DMS 273 (cell line): ENCODE data around the gene UBR3.

ENCODE experiments used
- DNase-seq: peaks from one replicate; lab custom pipeline; 2025; ENCODE audit not compliant: unreplicated experiment; lab: John Stamatoyannopoulos, UW

Gene UBR3

DNA sequence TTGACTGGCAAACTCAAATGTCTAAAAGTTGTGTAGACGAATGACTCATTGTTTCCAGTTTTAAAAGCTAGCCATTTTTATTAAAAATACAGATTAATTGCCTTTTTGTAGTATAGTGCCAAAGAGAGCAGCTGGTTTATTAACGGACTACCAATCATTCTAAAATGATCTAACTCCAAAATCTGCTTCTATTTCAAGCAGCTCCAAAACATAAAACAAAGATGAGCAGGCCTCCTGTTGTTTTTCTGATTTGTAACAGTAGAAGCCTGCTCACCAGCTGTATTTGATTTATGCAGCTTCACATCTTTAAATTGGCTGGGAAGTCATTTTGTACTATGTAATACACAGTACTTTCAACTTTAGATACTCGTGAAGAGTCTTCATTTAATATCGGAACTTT lies 171.8 kb downstream of the UBR3 start:
- peak; percentile 82 for DNase-seq

DNA sequence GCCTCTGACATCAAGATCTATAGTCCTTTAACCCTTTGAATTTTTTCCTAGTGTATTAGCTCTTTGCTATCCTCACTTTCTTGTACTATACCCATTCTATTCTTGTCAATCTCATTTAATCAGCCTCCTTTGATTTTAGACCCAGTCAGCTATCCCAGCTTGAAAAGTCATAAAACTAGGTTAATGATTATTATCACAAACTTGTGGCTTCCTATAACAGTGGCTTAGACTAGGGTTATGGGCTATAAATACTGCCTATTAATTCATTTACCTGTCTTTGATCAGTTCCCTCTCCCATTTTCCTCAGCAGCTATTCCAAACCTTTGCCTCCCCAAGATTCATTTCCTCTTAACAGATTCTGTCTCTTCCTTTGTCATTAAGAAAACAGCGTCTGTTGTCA lies 174.8 kb downstream of the UBR3 start:
- DNase-seq, result no peak

DNA sequence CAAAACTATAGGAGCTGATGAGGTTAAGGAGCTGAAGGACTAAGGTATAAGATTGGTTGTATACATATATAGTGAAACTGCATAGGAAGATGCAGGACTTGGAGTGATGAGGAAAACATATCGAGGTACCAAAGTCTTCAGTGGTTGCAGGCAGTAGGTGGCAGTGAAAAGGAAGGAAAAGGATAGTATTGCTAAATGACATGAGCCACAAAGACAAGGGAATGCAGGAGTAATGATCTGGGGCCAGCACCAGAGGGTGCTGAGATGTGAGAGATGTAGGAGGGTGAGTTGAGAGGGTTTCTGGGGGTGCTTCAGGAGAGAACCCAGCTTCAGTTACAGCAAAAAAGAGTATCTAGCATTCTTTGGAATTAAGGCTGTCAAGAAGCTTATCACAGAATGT lies 178.4 kb downstream of the UBR3 start:
- DNase-seq, result peak; percentile 10

DNA sequence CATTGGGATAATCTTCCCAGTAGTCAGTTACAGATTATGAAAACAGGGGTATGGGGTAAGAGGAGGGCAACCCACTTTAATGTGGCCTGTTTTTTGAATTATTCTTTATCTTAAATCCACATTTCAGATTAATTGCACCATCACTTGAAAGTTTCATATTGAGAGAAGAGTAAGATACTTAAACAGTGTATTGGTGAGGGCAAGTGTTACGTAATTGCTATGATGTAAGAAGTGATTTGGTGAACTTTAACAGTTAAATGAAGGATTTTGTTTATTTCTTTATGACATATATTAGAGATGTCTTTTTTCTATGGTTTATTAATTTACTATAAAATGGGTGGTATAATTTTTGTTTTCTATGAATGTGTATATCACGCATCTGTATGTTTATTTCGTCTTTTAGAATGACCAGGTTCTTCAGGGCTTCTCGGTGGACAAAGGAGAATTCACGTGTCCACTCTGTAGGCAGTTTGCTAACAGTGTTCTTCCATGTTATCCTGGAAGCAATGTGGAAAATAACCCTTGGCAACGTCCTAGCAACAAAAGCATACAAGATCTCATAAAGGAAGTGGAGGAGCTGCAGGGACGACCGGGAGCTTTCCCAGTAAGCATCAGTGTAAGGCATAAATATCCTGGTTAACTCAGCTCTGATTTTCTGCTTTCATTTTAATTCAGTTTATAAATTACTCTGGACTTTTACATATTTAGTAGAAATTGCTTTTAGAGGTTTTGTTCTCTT lies 179.5 kb downstream of the UBR3 start:
- no peak for DNase-seq

DNA sequence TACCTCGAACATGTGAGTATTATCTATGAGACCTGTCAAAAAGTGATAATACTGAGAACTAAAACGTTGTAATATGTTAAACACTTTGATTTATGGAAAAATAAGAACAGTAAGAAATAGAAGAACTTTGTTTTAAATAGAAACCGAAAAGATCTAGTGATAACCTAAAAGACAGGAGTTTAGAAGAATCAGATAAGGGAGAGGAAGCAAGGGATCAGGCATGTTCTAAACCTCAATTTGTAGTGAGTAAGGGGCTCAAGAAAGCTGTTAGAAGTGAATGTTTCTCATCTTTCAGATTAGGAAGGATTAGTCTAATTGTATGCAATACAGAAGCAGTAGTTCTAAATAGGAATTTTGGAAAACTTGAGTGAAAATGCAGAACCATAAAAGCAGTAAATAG lies 182.0 kb downstream of the UBR3 start:
- DNase-seq, result no peak

DNA sequence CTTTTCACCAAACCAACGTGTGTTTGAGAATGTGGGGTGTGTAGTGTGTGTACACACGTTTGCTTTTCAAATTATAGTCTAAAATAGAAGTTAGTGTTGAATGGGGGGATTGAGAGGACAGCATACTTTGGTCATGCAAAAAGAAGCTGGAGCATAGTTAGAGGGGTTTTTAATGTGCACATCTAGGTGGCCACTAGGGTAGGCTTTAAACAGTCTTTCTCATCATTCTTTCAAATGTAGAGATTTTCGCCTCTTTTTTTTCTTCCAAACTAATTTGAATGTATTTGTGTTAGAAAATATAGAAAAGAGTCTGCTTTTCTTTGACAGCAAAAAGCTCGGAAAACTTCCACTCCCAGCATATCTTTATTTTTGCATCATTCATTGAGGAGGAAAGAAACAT lies 185.5 kb downstream of the UBR3 start:
- no peak for DNase-seq

DNA sequence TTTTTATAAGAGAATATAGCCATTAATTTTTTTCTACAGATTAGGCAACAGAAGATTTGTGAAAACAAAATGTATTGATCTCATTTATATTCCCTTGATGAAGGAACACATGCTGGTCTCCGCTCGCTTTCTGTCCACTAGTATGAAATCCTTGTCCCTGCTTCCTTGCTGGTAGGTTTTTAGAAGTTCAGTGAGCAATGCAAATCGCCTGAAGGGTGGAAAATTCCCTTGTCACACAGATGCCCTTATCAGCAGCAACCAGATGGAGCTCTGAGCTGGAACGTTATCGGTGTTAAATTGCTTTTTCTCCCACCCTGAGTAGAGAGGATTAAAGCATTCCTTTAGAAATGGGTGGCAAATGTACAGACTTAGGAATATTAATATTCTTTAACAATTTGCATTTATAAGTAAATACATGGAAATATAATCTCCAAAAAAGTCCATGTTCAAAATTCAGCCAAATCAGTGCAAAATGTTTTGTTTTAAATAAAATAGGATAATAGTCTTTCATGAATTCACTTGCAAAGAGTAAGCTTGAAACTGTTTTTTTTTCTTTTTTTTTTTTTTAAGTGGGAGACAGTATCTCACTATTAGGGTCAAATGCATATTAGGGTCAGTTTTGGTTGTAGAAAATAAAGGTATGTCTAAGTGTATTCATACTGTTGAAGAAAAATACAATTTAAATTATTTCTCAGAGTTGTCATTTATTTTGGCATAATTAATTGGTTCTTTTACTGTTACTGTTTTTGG lies 186.7 kb downstream of the UBR3 start:
- DNase-seq, result peak; percentile 87

DNA sequence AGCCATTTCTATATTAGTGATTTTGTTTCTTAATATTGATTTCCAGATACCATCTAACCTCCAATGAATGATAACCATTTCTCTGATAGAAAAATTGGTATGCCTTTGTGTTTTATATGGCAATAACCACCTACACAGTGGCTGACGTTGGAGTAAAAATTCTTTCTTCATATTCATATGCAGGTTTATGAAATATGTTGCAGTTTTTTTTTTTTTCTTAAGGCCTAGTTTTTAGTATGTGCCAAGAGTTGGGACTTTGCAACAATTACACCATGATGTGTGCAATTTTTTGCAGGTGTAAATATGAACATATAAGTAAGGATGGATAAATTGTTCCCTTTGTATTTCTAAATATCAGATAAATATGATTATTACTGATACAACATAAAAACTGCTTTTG lies 187.5 kb downstream of the UBR3 start:
- no peak for DNase-seq

DNA sequence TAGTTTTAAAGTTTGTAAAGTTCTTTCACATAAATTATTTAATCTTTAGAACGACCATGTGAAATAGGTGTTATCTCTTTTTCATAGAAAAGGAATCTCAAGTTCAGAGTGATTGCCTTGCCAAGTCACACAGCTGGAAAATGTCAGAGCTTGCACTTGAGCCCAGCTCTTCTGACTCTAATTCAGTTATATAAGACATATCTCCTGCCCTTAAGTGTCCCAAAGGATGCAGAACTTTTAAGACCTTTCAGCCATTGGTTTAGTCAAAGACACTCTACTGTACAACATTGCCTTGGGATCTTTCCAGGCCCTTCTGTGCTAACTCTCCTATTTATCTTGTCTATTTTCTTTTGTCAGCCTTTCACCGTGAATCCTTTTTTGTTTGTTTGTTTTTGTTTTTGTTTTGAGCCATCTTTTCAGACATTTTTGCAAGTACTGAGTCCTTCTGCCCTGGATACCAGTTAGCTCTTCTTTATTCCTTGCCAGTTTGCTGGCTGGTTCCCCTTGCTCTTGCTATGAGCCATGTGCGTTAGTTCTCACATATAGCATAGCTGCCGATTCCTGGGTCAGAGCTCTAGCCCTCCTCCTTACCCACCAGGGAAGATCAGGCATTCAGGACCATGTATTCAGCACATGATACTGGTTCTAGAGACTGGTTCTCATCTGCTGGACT lies 190.7 kb downstream of the UBR3 start:
- peak; percentile 10 for DNase-seq

DNA sequence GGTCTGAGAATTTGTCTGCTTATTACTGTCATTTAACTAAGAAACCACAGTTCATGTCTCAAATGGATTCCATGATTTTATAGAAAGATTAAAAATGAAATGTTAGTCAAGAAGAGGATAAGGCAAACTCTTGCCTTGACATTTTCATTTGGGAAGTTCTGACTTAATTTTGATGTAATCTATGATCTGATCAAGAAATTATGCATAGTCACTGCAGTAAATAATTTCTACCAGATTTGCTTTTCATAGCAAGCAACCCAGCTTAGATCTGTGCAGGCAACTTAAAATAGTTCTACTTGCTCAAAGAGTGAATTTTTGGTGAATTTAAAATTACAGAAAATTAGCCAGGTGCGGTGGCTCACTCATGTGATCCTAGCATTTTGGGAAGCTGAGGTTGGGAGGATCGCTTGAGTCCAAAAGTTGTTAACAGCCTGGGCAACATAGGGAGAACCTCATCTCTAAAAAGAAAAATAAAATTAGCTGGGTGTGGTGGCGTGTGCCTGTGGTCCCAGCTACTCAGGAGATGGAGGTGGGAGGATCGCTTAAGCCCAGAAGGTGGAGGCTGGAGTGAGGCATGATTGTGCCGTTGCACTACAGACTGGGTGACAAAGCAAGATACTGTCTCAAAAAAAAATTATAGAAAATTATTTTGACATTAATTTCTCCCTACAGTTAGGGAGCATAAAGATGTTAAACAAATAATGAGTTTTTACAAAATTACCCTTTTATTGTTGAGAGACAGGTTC lies 192.0 kb downstream of the UBR3 start:
- DNase-seq, result no peak

DNA sequence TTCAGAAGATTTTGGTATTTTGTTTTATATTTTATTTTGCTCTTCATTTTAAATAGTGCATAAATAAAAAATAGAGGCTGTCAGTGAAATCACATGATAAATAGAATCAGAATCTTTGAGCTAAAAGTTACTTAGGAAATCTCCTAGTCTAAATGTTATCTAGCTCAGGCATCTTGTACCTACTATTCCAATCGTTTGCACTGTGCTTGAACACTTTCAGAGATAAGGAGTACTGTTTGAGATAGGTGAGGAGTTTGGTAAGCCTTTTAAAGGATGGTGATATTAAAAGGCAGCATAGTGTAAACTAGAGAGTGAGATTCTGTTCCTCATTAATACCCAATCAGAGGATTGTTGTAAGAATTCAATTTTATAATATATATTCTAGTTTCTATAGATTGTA lies 193.5 kb downstream of the UBR3 start:
- DNase-seq, result no peak

DNA sequence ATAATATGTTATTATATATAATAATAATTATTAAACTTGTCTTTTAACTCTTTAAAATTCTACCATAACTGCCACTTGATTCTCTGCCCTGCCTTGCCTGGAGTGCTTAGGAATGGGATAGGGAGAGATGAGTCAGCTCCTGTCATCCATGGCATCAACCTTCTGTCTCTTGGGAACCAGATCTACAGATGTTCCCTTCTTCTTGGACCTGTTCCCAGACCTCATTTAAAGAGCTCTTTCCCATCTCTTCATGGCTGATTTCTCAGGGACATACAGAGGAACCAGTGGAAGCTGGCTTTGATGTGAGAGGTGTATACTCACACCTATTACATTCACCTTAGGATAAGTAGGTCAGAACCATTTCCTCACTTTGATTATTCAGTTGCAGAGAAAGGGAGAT lies 195.4 kb downstream of the UBR3 start:
- peak; percentile 92 for DNase-seq

DNA sequence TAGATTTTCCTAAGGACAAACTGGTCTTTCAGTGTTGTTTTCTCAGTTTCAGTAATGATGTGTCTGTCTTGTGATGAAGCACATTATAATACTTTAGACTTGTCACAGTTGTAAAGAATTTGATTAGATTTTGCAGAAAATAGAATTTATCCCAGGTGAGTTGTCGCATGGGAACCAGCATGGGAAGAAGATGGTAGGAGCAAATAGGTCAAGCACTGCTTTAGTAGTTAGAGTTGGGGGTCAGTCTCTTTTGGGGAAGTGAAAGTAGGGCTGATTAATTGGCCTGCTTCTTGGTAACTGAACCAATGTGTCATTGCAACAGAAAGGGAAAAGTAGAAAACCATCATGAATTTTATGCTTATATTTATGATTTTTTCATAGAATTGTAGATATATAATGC lies 197.5 kb downstream of the UBR3 start:
- DNase-seq, result no peak

DNA sequence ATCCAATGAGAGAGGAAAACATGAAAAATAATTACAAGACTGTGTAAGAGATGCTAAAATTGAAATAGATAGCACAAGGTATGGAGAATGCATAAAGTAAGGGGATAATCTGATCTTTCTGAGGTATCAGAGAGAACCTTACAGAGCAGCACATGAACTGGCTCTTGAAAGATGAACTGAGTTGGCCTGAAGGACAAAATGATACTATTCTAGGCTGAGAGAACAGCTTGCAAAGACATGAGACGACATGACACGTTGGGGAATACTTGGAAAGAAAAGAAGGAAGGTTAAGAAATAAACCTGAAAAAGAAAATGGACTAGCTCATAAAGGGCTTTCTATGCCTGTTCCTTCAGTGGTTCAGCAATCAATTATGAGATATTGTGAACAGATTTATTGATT lies 198.0 kb downstream of the UBR3 start:
- DNase-seq, result no peak

DNA sequence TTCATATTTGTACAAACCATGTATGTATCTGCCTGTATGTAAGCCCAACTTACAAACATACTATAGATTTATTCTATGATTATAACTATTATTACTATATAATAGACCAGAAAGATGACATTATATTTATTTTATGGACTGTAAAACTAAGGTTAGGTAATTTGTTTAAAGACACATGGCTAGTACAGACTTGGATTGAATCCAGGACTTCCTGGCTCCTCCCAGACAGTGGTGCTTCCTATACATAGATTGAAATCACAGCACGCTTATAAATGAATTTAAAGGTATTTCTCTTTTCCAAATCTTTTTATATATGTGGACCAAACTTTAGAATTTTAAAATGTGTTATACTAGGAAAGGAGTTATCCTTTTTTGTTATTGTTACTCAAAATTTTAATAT lies 199.1 kb downstream of the UBR3 start:
- DNase-seq, result peak; percentile 19

DNA sequence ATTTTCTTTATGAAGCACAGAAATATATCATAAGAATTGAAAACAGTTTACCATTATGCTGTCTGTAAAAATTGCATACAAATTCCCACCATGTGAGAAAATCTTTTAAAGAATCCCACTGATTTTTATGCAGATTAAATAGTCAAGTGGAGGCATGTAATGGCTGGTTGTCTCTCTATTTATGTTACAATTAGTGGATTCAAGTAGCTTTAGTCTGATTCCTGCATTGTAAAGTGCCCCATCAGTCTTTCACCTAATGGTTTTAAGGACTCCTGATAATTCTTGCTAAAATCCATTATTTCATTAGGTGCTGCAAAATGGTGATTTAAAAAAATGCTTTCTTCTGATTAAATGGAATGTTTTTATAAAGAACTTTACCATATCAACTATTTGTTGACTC lies 202.3 kb downstream of the UBR3 start:
- no peak for DNase-seq

DNA sequence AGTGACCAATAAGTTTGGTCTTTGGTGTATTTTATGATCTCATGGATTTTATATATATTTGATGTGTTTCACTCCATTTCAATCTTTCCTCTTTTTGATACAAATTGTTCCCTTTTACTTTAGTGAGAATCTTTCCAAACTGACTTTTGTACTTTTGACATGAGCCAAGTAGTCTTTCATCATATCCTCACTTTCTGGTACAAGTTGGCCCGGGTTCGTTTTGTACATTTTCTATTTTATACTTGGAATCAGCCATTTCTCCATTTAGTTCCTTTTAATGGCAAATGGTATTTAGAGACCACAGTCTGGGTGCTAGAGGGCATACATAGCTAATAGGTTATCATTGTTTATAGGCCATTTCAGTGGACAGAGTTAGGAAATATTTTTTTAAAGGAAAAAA lies 202.8 kb downstream of the UBR3 start:
- no peak for DNase-seq

DNA sequence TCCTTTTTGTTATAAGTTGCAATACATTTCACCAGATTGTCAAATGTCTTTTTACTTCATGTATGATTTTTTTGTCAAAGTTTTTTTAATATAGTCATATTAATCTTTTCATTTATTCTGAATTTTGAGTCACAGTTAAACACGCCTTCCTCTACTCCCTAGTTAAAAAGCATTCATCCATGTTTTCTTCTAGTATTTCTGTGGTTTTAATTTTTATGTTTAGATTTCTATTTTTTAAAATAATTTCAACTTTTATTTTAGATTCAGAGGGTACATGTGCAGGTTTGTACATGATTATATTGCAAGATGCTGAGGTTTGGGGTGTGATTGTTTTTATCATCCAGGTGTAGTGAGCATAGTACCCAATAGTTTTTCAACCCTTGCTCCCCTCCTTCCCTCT lies 204.0 kb downstream of the UBR3 start:
- DNase-seq, result no peak

DNA sequence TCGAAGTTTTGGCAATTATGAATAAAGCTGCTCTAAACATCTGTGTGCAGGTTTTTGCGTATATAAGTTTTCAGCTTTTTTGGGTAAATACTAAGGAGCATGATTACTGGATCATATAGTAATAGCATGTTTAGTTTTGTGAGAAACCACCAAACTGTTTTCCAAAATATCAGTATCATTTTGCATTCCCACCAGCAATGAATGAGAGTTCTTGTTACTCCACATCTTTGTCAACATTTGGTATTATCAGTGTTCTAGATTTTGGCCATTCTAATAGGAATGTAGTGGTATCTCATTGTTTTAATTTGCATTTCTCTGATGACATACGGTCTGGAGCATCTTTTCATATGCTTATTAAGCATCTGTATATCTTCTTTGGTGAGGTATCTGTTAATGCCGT lies 207.3 kb downstream of the UBR3 start:
- DNase-seq, result no peak

DNA sequence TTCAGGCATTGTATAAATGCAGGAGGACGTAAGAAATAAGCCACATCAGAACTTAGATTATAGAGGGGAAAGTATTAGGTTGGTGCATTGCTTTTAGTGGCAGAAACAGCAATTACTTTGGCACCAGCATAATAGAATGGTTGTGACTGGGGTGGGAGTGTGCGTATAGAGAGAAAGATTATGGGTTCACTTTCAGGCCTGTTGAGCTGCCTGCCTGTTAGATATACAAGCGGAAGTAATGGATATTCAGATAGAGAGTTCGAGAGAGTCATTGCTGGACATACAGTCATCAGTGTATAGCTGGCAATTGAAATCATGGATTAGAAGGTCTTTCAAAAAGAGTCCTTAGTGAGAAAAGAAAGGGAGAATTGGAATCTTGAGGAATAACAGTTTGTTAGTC lies 211.5 kb downstream of the UBR3 start:
- DNase-seq, result no peak

DNA sequence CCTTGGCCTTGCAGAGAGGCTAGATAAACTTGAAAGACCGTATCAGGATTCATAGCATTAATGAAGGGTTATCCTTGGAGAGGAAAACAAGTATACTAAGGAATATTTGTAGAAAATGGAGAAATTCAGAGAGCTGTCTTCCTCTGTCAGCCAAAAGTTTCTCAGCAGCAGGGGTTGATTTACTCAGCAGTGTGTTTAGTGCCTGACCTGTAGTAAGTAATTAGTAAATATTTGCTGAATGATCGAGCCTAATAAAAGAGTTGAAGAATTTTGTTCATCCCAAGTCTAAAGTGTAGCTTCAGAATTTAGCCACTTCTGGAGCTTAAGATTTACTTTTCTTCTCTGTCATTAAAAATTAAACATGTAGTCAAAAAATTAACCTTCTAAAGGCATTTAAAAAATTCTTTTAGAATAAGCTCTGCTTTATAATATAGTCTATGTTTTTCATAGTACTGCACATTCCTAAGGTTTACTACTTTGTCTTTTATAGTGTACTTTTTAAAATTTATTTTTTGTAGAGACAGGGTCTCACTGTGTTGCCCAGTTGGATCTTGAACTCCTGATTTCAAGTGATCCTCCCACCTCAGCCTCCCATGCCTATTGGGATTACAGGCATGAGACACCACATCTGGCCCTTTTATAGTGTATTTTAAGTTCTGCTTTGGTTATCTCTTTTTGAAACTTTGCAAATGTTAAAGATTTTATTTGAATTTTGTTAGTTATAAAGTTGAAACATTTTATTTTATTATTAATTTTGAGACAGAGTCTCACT lies 212.3 kb downstream of the UBR3 start:
- DNase-seq, result no peak
